GM21717 (cell line): ENCODE results near the gene MORF4L2.
"Not testable (repeated sequence)": the region's sequence is repeated elsewhere in the genome, so short reads cannot be mapped to it uniquely, and the experiment has no call there.

ENCODE experiments used
- ATAC-seq: cut with Tn5 transposase; IDR thresholded peaks from one replicate; pipeline ENCODE4 v1.9.1; 2021; ENCODE audit warnings: mild to moderate bottlenecking, moderate library complexity; ENCODE audit not compliant: unreplicated experiment

Gene MORF4L2

DNA sequence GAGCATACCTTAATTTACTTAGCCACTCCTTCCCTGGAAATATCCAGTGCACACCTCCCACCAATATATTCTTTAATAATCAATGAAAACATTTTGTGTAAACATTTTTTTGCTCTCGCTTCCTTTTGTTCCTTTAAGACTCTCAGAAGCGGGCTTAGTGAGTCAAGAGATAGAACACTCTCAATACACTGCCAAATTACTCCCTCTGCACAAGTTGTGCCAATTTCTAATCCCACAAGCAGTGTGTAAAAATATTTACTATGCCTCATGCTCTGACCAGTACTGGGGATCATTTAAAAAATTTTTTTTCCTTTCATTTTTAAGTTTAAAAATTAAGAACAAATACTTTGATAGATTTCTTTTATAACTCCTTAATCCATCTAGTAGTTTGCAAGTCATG, 5.1 kb downstream of the MORF4L2 start:
- ATAC-seq, result no peak

DNA sequence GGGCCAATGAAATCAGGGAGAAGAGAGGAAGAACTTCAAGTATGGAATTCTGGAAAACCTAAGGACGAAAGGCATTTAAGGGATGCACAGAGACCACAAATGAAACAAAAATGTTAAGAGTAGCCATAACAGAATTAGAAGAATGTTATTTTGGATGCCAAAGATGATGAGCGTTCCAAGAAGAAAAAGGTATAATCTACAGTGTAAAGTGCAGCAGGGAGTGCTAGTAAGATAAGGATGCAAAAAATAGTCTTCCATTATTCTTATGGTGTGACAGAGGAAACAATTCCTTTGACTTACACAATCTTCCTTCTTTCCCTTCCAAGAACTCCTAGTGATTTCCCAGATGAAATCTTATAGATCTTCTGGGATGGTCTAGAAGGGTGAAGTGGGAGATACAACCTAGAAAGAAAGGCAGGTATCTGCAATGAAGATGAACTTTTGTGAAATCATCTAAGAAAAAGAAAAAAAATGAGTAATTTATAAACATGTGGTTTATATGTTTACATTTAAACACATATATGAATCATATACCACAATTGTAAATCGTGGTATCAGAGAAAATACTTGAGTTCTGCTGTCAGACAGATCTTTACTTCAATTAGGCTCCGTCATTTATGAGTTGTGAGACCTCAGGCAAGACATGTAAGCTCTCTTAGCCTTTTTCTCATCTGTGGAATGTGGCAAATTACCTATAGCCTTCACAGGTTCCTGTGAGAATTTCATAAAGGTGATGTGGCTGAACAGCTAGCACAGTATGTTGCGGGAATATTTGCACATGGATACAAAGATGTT, 8.1 kb downstream of the MORF4L2 start:
- ATAC-seq, result no peak

DNA sequence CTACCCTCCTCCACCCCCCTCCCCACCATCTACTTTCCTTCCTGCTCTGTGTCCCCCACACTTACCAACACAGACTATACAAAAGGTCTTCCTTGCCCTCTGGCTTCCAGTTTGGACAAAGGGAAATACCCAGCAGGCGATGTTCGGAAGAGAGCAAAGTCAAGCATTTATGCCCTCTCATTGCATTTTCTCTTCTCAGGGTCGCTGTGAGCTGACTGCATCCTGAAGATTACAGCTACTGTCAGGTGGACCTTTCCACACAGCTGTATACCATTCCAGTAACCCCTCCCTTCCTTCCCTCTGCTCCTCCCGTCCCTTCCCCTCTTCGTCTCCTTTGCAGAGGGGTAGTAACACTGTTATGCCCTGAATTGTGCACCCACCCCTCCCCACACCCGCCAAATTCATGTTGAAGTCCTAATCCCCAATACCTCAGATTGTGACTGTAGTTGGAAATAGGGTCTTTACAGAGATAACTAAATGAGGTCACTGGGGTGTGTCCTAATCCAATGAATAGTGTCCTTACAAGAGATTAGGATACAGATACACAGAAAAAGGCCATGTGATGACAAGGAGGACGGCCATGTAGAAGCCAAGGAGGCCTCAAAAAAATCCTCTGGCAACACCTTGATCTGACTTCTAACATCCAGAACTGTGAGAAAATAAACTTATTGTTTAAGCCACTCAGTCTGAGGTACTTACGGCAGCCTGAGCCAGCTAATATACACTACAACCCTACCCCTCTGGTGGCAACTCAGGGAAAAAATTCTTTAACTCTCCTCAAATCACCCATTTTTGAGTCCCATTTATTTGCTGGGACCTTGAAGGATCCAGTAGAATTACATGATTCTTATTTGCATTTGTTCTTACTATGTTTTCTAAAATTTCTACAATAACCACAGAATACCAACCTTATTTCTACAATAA, 11.7 kb downstream of the MORF4L2 start:
- ATAC-seq, result no peak

DNA sequence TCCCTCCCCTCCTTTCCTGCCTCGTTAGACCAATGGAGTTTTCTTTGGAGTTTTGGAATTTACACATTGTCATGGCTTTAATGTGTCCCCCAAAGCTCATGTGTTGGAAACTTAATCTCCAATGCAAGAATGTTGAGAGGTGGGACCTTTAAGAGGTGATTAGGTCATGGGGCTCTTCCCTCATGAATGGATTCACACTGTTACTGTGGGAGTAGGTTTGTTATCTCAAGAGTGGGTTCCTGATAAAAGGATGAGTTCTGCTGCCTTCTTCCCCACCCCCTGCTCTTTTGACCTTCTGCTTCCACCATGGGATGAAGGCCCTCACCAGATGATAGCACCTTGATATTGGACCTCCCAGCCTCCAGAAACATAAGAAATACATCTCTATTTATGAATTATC, 16.8 kb downstream of the MORF4L2 start:
- ATAC-seq, result no peak

DNA sequence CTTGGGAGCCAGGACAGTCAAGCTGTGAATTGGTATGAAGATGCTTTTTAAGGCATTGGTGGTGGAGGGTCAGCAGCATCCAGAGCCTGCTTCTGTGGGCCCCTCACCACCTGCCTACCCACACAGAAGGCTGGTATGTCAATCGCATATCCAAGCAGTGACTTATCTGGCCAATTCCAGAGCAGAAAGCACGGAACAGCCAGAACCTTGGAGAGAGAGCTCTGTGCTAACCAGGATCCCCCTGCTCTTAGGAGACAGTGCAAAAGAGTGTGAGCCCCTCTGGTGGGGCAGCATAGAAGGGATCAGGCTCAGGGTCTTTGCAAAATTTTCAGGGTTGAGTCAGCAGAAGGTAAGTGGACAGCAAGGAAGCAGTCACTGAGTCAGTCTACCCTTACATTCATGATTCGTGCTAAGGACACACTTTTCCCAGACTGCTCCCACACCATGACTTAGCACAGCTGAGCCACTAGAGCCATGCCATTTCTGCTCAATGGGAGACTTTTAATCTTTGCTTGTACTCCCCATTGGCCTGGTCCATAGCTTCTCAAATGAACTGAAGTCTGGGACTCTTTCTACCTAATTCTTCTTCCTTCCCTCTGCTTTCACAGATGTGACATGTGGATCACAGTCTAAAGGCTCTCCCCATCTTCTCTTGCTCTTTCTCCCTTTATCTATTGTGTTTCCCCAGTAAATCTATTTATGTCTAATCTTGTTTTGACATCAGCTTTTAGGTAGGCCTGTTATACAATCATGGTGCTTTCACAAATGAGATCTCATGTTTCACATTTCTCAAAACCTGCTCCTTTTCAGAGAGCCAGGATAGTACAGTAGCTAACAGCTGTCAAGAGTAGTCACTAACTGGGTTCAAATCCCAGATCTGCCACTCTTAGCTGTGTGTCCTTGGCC, 20.0 kb downstream of the MORF4L2 start:
- no peak for ATAC-seq

GRCh38 chrX:103663981-103664762, 22.3 kb downstream of the MORF4L2 start:
- no peak for ATAC-seq

- not testable (repeated sequence) for ATAC-seq
Observed at GRCh38 chrX:103659460-103659859, 27.0 kb downstream of the MORF4L2 start.

GRCh38 chrX:103658681-103659433, 27.6 kb downstream of the MORF4L2 start:
- ATAC-seq, result no peak

DNA sequence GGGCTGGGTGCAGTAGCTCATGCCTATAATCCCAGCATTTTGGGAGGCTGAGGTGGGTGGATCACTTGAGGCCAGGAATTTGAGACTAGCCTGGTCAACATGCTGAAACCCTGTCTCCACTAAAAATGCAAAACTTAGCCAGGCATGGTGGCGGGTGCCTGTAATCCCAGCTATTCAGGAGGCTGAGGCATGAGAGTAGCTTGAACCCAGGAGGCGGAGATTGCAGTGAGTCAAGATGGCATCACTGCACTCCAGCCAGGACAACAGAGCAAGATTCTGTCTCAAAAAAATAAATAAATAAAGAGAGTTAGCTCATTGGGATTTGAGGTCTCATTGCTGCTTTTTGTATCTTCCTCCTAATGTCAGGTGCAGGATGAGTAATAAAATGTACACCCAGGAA, 29.4 kb downstream of the MORF4L2 start:
- ATAC-seq, result not testable (repeated sequence)

DNA sequence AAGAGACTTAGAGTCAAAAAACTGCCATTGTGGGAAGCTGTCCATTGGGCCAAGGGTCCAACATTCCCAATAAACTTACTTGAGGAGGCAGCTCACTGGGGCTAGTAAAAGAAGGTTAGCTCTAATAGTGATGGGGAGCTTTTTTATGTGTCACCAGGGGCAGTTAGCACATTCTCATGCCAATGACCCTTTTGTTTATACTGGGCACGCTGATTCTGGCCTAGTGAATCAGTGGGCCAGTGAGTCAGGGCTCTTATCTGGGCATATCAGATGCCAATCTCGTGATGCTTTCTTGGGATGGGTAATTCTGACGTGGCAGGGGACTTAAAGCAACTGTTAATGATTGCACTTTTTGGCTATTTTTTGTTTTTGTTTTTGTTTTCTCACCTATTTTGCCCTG, 29.9 kb downstream of the MORF4L2 start:
- ATAC-seq, result no peak

GRCh38 chrX:103655230-103656000, 31.1 kb downstream of the MORF4L2 start:
- not testable (repeated sequence) for ATAC-seq

- ATAC-seq, result no peak
Observed at GRCh38 chrX:103651151-103651773, 35.2 kb downstream of the MORF4L2 start.

DNA sequence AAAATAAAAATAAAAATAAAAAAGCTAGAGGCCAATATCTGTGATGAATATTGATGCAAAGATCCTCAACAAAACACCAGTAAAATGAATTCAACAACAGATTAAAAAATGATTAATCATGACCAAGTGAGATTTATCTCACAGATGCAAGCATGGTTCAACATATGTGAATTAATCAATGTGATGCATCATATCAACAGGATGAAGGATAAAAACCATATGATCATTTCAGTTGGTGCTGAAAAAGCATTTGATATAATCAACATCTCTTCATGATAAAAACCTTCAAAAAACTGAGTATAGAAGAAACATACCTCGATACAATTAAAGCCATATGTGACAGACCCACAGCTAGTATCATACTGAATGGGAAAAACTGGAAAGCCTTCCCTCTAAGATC, 38.9 kb downstream of the MORF4L2 start:
- no peak for ATAC-seq

GRCh38 chrX:103644125-103644524, 42.4 kb downstream of the MORF4L2 start:
- ATAC-seq, result no peak

DNA sequence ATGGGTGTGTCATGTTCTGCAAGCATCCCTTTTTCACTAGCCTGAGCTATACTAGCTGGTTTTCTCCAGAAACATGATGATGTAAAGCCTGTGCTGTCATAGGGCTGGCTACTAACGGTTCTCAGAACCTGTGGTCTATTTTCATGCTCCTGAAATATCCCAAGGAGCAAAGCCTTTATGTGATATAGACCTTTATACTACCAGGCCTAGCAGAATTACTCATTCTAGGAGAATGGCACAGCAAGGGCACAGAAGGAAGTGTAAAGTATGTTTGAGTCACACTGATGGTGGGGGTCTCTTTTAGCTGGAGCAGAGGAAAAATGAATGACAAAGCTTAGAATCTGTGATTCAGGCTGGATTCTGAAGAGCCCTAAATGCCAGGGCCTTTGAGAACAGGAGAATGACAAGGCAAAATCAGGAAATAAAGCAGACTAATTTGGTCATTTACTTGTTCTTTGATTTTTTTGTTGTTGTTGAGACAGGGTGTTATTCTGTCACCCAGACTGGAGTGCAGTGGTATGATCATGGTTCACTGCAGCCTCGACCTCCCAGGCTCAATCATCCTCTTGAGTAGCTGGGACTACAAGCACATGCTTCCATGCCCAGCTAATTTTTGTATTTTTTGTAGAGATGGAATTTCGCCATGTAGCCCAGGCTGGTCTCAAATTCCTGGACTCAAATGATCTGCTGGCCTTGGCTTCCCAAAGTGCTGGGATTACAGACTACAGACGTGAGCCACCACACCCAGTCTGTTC, 45.9 kb downstream of the MORF4L2 start:
- no peak for ATAC-seq

DNA sequence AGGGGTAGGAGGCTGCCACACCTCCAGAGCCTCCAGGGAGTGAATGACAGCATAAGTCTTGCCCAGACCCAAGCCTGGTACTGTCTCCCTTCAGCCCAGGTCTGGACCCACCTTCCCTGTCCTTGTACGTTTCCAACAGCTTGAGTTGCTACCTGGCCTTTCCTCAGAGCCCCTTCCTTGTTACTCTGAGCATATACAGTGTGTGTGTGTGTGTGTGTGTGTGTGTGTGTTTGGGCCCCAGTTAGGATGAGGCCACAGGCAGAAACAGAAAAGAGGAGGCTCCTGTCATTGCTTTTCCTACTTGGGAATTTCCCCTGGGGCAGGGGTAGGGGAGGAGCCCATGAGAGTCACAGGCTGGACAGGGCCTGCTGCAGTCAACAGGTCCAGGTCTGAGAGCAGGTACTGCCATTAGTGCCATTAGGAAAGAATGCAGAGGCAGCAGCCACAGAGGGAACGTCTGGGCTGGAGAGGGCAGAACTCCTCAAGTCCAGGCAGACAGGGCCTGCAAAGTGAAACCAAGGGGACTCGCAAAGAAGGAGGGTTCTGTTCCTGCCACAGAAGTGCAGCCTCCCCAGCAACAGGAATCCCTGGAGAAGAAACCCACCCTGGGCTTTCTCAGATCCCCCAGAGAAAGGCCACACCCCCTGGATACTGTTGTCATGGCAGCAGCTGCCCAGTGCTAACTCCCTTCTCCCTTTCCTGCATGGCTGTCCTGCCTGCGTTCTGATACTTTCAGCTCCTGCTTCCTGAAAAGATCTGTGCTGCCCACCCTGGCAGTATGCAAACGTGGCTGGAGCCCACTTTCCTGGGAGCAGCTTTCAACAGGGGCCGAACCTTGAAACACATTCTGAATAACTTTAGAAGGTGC, 47.8 kb downstream of the MORF4L2 start:
- not testable (repeated sequence) for ATAC-seq
